D721Med (cell line): ENCODE results near the gene ESR2.
"Not testable (repeated sequence)": the region's sequence is repeated elsewhere in the genome, so short reads cannot be mapped to it uniquely, and the experiment has no call there.

Source experiments
- DNase-seq: peaks from one replicate; pipeline ENCODE4 v3.0.0; 2011; ENCODE audit warnings: low spot score; ENCODE audit not compliant: insufficient read length
- FAIRE-seq: peaks from 2 replicates; lab custom pipeline; 2011; peaks lifted over from hg19 to GRCh38; lab: Jason Lieb, UNC
- CTCF ChIP-seq: IDR thresholded peaks from 2 replicates; pipeline ENCODE4 v1.5.1; 2012; ENCODE audit warnings: mild to moderate bottlenecking, control low read depth; ENCODE audit not compliant: insufficient read depth; ENCODE audit errors: missing control alignments

ESR2 gene

GRCh38 chr14:64324895-64325294 lies 30.7 kb upstream of the ESR2 start:
- TF ChIP-seq CTCF: no peak
- DNase-seq (no peak), FAIRE-seq (no peak)

GRCh38 chr14:64324461-64324860 lies 30.3 kb upstream of the ESR2 start:
- TF ChIP-seq CTCF: no peak
- DNase-seq: no peak

GRCh38 chr14:64320362-64320761 lies 26.2 kb upstream of the ESR2 start:
- peak; percentile 6 for FAIRE-seq
- DNase-seq: not testable (repeated sequence)

More at GRCh38 chr14:64324461-64324860, 30.3 kb upstream of the ESR2 start:
- FAIRE-seq: no peak

GRCh38 chr14:64318695-64319094 lies 24.5 kb upstream of the ESR2 start:
- DNase-seq, FAIRE-seq: not testable (repeated sequence)

- FAIRE-seq (peak; percentile 71), DNase-seq (peak; percentile 62)
- TF ChIP-seq CTCF: peak; percentile 87
These were observed 9.3 kb upstream of the ESR2 start for GRCh38 chr14:64303471-64303917.

GRCh38 chr14:64298773-64299172 lies 4.6 kb upstream of the ESR2 start:
- FAIRE-seq (no peak), DNase-seq (no peak)
- TF ChIP-seq CTCF: no peak

- FAIRE-seq (no peak), DNase-seq (no peak)
- TF ChIP-seq CTCF: no peak
These were observed 2.4 kb upstream of the ESR2 start for GRCh38 chr14:64296561-64296960.

GRCh38 chr14:64294672-64295413 lies 672 bp upstream of the ESR2 start:
- DNase-seq: peak; percentile 75
- FAIRE-seq: no peak
- peak; percentile 80 for TF ChIP-seq CTCF
